WTC11 (cell line): ENCODE results near the gene ORC4. TPM values are rescaled to one million over a fixed set of nuclear protein-coding genes. Genes with fewer than 3 reads are reported as not detected.

Source experiments
- ATAC-seq: fragments of 200-7000 bp; cut with Tn5 transposase; 2 replicates; pipeline ENCODE4 v1.10.0; 2021; ENCODE audit warnings: mild to moderate bottlenecking, moderate library complexity
- CTCF ChIA-PET: fragments of 300-600 bp; sonication (Branson Sonifier 250); formaldehyde crosslinking; loops from one replicate; lab custom pipeline; 2021; ENCODE audit warnings: antibody characterized with exemption; lab: Charles Lee
- POLR2A ChIA-PET: fragments of 350-600 bp; sonication (Branson Sonifier 250); formaldehyde crosslinking; loops from one replicate; lab custom pipeline; 2021; ENCODE audit warnings: antibody characterized with exemption; lab: Charles Lee
- DNase-seq: peaks from one replicate; pipeline ENCODE4 v3.0.0; 2021; ENCODE audit warnings: low spot score
- H3K27ac Mint-ChIP-seq: 2 replicates; pipeline ENCODE4 v1.8.0; 2021; ENCODE audit warnings: mixed read lengths
- H3K27me3 Mint-ChIP-seq: 2 replicates; pipeline ENCODE4 v1.8.0; 2021; ENCODE audit warnings: low read depth, mild to moderate bottlenecking, moderate library complexity, mixed read lengths
- H3K36me3 Mint-ChIP-seq: 2 replicates; pipeline ENCODE4 v1.8.0; 2021; ENCODE audit warnings: mixed read lengths
- H3K4me1 Mint-ChIP-seq: 2 replicates; pipeline ENCODE4 v1.8.0; 2022; ENCODE audit warnings: mixed read lengths
- H3K4me3 Mint-ChIP-seq: 2 replicates; pipeline ENCODE4 v1.8.0; 2021; ENCODE audit warnings: mild to moderate bottlenecking, moderate library complexity, mixed read lengths
- H3K9me3 Mint-ChIP-seq: 2 replicates; pipeline ENCODE4 v1.8.0; 2021; ENCODE audit warnings: mixed read lengths
- CREM ChIP-seq: sonication (generic); formaldehyde crosslinking; IDR thresholded peaks from 2 replicates; pipeline ENCODE4 v1.8.1; 2022; ENCODE audit warnings: mild to moderate bottlenecking, missing genetic modification reagents, moderate library complexity
- ELF4 ChIP-seq: sonication (generic); formaldehyde crosslinking; IDR thresholded peaks from 2 replicates; pipeline ENCODE4 v1.8.1; 2022; ENCODE audit warnings: low read depth, mild to moderate bottlenecking, moderate library complexity, missing genetic modification reagents
- FOXJ3 ChIP-seq: sonication (generic); formaldehyde crosslinking; IDR thresholded peaks from 2 replicates; pipeline ENCODE4 v1.9.0; 2021; ENCODE audit warnings: missing genetic modification reagents, mild to moderate bottlenecking, borderline replicate concordance
- FOXP4 ChIP-seq: sonication (generic); formaldehyde crosslinking; IDR thresholded peaks from 2 replicates; pipeline ENCODE4 v1.8.0; 2022; ENCODE audit warnings: mild to moderate bottlenecking, missing genetic modification reagents
- HMGXB4 ChIP-seq: sonication (generic); formaldehyde crosslinking; IDR thresholded peaks from 2 replicates; pipeline ENCODE4 v1.8.1; 2023; ENCODE audit warnings: mild to moderate bottlenecking, moderate library complexity, missing genetic modification reagents
- MXD4 ChIP-seq: fragments of 250-450 bp; sonication (Bioruptor Pico); IDR thresholded peaks from 2 replicates; pipeline ENCODE4 v1.8.0; 2021; ENCODE audit warnings: mild to moderate bottlenecking, moderate library complexity, borderline replicate concordance
- NFYB ChIP-seq: sonication (generic); formaldehyde crosslinking; conservative IDR thresholded peaks from 2 replicates; pipeline ENCODE4 v1.8.0; 2022; ENCODE audit warnings: low read depth, missing genetic modification reagents
- NR1H2 ChIP-seq: sonication (generic); formaldehyde crosslinking; IDR thresholded peaks from 2 replicates; pipeline ENCODE4 v1.9.0; 2021; ENCODE audit warnings: mild to moderate bottlenecking, moderate library complexity, missing genetic modification reagents
- NR2C2 ChIP-seq: sonication (generic); formaldehyde crosslinking; IDR thresholded peaks from 2 replicates; pipeline ENCODE4 v1.8.0; 2022; ENCODE audit warnings: mild to moderate bottlenecking, missing genetic modification reagents
- SMAD4 ChIP-seq: sonication (generic); formaldehyde crosslinking; IDR thresholded peaks from 2 replicates; pipeline ENCODE4 v1.8.0; 2022; ENCODE audit warnings: mild to moderate bottlenecking, missing genetic modification reagents
- ZBTB43 ChIP-seq: sonication (generic); formaldehyde crosslinking; IDR thresholded peaks from 2 replicates; pipeline ENCODE4 v1.8.1; 2023; ENCODE audit warnings: mild to moderate bottlenecking, missing genetic modification reagents
- total RNA-seq: library from RNA; stranded (reverse); gene quantifications from 3 replicates; pipeline ENCODE4 v1.2.3, GENCODE V29; 2021
- TF ChIP-seq, protein P1 (sequence below): sonication (generic); formaldehyde crosslinking; IDR thresholded peaks from 2 replicates; pipeline ENCODE4 v1.8.0; 2022; ENCODE audit warnings: mild to moderate bottlenecking, missing genetic modification reagents
- TF ChIP-seq, protein P2 (sequence below): sonication (generic); formaldehyde crosslinking; conservative IDR thresholded peaks from 2 replicates; pipeline ENCODE4 v1.8.1; 2022; ENCODE audit warnings: mild to moderate bottlenecking, missing genetic modification reagents
- TF ChIP-seq, protein P3 (sequence below): sonication (generic); formaldehyde crosslinking; IDR thresholded peaks from 2 replicates; pipeline ENCODE4 v1.8.1; 2023; ENCODE audit warnings: mild to moderate bottlenecking, missing genetic modification reagents
- TF ChIP-seq, protein P4 (sequence below): fragments of 250-450 bp; sonication (Bioruptor Pico); IDR thresholded peaks from 2 replicates; pipeline ENCODE4 v1.9.0; 2021; ENCODE audit warnings: mild to moderate bottlenecking
- TF ChIP-seq, protein P5 (sequence below): sonication (generic); formaldehyde crosslinking; IDR thresholded peaks from 2 replicates; pipeline ENCODE4 v1.8.0; 2022; ENCODE audit warnings: missing genetic modification reagents
- TF ChIP-seq, protein P6 (sequence below): sonication (generic); formaldehyde crosslinking; IDR thresholded peaks from 2 replicates; pipeline ENCODE4 v1.8.1; 2022; ENCODE audit warnings: low read depth, missing genetic modification reagents, borderline replicate concordance

Gene ORC4
- total RNA-seq, 1 experiment from 2014 or later = 57.9 TPM

- H3K27me3 Mint-ChIP-seq = no peaks in the 10 kb centered on the region
- DNase-seq = no peak
- H3K4me1 Mint-ChIP-seq = peaks cover 10% of the 10 kb centered on the region
- no peaks in the 10 kb centered on the region for H3K9me3 Mint-ChIP-seq
- CTCF ChIA-PET = no interaction called here
- H3K27ac Mint-ChIP-seq = no peak overlapping the region
- TF ChIP-seq, protein P1, sequence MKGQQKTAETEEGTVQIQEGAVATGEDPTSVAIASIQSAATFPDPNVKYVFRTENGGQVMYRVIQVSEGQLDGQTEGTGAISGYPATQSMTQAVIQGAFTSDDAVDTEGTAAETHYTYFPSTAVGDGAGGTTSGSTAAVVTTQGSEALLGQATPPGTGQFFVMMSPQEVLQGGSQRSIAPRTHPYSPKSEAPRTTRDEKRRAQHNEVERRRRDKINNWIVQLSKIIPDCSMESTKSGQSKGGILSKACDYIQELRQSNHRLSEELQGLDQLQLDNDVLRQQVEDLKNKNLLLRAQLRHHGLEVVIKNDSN (CRISPR knock-in tag) = no peak
- no peak for TF ChIP-seq ELF4
- TF ChIP-seq, protein P2, sequence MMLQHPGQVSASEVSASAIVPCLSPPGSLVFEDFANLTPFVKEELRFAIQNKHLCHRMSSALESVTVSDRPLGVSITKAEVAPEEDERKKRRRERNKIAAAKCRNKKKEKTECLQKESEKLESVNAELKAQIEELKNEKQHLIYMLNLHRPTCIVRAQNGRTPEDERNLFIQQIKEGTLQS = no peak
- TF ChIP-seq CREM (CRISPR knock-in tag) = no peak
- TF ChIP-seq NFYB (CRISPR knock-in tag) = no peak
- TF ChIP-seq, protein P3, sequence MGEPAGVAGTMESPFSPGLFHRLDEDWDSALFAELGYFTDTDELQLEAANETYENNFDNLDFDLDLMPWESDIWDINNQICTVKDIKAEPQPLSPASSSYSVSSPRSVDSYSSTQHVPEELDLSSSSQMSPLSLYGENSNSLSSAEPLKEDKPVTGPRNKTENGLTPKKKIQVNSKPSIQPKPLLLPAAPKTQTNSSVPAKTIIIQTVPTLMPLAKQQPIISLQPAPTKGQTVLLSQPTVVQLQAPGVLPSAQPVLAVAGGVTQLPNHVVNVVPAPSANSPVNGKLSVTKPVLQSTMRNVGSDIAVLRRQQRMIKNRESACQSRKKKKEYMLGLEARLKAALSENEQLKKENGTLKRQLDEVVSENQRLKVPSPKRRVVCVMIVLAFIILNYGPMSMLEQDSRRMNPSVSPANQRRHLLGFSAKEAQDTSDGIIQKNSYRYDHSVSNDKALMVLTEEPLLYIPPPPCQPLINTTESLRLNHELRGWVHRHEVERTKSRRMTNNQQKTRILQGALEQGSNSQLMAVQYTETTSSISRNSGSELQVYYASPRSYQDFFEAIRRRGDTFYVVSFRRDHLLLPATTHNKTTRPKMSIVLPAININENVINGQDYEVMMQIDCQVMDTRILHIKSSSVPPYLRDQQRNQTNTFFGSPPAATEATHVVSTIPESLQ = no peak
- TF ChIP-seq NR2C2 = no peak
- TF ChIP-seq, protein P4, sequence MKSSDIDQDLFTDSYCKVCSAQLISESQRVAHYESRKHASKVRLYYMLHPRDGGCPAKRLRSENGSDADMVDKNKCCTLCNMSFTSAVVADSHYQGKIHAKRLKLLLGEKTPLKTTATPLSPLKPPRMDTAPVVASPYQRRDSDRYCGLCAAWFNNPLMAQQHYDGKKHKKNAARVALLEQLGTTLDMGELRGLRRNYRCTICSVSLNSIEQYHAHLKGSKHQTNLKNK (CRISPR knock-in tag) = no peak
- TF ChIP-seq HMGXB4 = no peak
- no peak for TF ChIP-seq FOXP4
- no peak for TF ChIP-seq NR1H2
- no peak for TF ChIP-seq MXD4 (CRISPR knock-in tag)
- TF ChIP-seq FOXJ3 (CRISPR knock-in tag) = no peak
- TF ChIP-seq, protein P5, sequence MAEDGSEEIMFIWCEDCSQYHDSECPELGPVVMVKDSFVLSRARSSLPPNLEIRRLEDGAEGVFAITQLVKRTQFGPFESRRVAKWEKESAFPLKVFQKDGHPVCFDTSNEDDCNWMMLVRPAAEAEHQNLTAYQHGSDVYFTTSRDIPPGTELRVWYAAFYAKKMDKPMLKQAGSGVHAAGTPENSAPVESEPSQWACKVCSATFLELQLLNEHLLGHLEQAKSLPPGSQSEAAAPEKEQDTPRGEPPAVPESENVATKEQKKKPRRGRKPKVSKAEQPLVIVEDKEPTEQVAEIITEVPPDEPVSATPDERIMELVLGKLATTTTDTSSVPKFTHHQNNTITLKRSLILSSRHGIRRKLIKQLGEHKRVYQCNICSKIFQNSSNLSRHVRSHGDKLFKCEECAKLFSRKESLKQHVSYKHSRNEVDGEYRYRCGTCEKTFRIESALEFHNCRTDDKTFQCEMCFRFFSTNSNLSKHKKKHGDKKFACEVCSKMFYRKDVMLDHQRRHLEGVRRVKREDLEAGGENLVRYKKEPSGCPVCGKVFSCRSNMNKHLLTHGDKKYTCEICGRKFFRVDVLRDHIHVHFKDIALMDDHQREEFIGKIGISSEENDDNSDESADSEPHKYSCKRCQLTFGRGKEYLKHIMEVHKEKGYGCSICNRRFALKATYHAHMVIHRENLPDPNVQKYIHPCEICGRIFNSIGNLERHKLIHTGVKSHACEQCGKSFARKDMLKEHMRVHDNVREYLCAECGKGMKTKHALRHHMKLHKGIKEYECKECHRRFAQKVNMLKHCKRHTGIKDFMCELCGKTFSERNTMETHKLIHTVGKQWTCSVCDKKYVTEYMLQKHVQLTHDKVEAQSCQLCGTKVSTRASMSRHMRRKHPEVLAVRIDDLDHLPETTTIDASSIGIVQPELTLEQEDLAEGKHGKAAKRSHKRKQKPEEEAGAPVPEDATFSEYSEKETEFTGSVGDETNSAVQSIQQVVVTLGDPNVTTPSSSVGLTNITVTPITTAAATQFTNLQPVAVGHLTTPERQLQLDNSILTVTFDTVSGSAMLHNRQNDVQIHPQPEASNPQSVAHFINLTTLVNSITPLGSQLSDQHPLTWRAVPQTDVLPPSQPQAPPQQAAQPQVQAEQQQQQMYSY (CRISPR knock-in tag) = no peak
- TF ChIP-seq SMAD4 (CRISPR knock-in tag) = no peak
- TF ChIP-seq, protein P6, sequence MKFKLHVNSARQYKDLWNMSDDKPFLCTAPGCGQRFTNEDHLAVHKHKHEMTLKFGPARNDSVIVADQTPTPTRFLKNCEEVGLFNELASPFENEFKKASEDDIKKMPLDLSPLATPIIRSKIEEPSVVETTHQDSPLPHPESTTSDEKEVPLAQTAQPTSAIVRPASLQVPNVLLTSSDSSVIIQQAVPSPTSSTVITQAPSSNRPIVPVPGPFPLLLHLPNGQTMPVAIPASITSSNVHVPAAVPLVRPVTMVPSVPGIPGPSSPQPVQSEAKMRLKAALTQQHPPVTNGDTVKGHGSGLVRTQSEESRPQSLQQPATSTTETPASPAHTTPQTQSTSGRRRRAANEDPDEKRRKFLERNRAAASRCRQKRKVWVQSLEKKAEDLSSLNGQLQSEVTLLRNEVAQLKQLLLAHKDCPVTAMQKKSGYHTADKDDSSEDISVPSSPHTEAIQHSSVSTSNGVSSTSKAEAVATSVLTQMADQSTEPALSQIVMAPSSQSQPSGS = no peak
- TF ChIP-seq ZBTB43 (CRISPR knock-in tag) = no peak
- POLR2A ChIA-PET = no interaction called here
- no peak for ATAC-seq
- peaks cover 3% of the 10 kb centered on the region; the same call in 1 of the 2 replicates for H3K36me3 Mint-ChIP-seq
- H3K4me3 Mint-ChIP-seq = no peak overlapping the region
Measured at GRCh38 chr2:147980940-147981528, 39.5 kb downstream of the ORC4 start.
